HPDE6-E6E7 (cell line): ENCODE data around the gene KDM4E.
A peak's percentile ranks its signal among the peaks of the same experiment; 100 is the strongest.

Experiments used
- DNase-seq: peaks from one replicate; pipeline ENCODE4 v3.0.0; 2011; ENCODE audit warnings: missing footprints; ENCODE audit errors: extremely low spot score

The KDM4E gene

GRCh38 chr11:95050595-95051202, 25.6 kb downstream of the KDM4E start:
- no peak for DNase-seq

- DNase-seq: no peak
These were observed 29.3 kb downstream of the KDM4E start for GRCh38 chr11:95054356-95054755.

DNA sequence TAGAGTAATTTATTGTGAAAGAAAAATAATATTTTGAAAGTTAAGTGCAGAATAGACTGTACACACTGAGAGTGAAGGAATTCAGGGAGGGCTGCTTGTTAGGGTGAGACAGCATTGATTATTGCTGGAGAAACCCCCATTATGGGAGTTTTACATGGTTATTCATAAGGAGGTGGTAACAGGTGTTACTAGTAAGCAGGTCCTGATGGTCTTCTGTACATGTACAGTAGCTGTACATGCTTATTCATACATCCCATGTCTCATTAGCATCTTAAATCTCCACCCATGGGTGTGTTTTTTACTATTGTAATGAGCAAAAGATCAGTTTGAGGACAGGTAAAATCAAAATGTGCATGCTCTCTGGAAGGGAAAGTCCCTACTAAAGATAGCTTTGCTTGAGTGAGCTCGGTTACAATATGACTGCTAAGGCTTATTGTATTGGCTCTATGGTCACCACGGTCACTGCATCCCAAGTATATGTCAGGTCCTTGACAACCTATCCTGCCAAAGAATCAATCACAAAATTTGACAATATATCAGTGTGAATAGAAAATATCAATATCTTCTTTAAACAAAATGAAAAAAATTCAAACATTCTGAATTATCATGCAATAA, 30.3 kb downstream of the KDM4E start:
- no peak for DNase-seq

DNA sequence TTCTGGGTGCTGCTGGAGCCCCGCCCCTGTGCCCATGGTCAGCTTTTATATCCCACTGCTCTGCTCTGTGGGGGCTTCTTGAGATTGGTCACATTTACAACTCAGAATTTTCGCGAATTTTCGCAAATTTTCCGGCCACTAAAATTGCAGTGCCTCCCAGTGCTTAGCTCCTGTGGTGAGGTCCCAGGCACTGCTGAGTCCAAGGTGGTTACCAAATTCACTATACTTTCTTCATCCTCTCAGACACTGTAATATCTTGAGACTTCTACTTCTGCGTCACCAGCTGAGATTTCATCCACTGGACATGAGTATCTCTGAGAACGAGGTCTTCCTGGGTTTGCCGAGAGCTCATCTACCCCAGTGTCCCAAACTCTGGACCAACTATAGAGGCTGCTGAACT, 32.9 kb downstream of the KDM4E start:
- no peak for DNase-seq

GRCh38 chr11:95058621-95059020, 33.6 kb downstream of the KDM4E start:
- DNase-seq: no peak

DNA sequence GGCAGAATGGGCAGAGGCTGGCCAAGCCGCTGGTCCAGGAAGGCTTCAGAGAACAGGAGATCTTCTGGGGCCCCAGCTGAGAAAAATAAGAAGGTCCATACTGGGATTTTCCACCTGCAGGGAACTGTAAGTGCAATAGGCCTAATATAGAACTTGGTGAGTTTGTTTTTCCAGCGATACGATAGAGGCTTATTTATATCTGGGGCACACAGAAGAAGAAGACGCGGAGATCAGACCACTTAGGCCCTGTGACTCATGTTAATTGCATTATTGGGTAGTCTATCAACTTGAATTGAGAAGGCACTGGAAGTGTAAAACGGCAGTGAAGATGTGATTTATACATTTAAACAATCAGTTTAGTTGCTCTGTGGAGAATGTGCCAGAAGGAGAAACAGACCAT, 34.0 kb downstream of the KDM4E start:
- no peak for DNase-seq

- DNase-seq: no peak
These were observed 40.3 kb downstream of the KDM4E start for GRCh38 chr11:95065336-95065735.

GRCh38 chr11:95066716-95067038, 41.6 kb downstream of the KDM4E start, which contains the start of gene SRSF8:
TSS of gene SRSF8 (plus strand) at chr11:95066919. CDS start at chr11:95067227, 308 bp downstream.
- DNase-seq: no peak

DNA sequence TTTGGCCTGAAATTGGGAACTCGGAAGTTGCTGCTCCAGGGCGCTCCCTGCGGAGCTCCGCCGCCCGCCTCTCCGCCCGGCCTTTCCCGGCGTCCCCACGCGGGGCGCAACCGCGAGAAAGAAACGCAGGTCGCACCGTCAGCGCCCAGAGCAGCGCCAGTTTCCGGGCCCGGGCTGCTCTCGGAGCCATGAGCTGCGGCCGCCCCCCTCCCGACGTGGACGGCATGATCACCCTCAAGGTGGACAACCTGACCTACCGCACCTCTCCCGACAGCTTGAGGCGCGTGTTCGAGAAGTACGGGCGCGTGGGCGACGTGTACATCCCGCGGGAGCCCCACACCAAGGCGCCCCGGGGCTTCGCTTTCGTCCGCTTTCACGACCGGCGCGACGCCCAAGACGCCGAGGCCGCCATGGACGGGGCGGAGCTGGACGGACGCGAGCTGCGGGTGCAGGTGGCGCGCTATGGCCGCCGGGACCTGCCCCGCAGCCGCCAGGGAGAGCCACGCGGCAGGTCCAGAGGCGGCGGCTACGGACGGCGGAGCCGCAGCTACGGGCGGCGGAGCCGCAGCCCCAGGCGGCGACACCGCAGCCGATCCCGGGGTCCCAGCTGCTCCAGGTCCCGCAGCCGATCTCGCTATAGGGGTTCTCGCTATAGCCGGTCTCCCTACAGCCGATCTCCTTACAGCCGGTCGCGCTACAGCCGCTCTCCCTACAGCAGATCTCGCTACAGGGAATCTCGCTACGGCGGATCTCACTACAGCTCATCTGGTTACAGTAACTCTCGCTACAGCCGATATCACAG, 42.2 kb downstream of the KDM4E start:
- peak; percentile 36 for DNase-seq

DNA sequence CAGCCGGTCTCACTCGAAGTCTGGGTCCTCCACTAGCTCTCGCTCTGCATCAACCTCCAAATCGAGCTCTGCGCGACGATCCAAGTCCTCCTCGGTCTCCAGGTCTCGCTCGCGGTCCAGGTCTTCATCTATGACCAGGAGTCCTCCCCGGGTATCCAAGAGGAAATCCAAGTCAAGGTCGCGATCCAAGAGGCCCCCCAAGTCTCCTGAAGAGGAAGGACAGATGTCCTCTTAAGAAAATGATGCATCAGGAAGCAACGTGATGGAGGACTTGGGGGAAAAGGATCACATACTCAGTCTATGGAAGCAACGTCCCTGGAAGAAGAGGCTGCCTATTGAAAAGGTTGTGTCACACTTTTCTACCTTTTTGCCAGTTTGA, 42.8 kb downstream of the KDM4E start:
- no peak for DNase-seq

- DNase-seq: peak; percentile 70
These were observed 43.5 kb downstream of the KDM4E start for GRCh38 chr11:95068549-95068948.

DNA sequence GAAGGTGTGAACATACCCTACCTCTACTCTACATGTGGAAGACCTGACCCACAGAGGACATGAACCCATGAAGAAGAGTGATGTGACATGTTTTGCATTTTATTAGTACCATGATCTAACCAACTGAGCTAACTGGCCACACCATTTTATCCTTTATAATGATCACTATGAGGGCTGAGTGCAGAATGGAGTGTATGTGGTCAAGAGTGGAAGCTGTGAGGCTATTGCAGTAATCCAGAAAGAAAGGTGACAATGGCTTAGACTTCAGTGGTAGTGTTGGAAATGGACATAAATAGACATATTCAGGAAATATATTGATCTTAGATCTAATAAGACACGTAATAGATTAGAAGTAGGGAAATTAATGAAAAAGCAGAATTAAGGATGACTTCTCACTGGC, 45.4 kb downstream of the KDM4E start:
- DNase-seq: no peak

DNA sequence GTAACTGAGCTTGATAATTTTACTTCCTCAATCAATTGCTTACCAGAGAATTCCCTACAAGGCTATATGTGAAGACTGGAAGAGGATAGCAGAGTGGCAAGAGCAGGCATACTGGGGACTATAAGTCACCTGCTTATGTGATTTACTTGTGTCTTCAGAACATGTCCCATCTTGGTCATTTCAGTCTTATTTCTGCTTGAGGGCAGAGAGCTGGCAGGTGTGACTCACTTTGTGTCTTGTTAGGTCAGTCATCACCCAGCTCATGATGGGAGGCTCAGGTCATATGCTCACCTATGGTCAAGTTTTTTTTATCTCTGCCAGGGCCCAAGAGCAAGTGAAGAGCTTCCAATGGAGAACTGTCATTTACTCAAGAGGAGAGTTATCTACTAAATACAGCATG, 47.9 kb downstream of the KDM4E start:
- no peak for DNase-seq

- no peak for DNase-seq
These were observed 49.9 kb downstream of the KDM4E start for GRCh38 chr11:95074792-95075563.

DNA sequence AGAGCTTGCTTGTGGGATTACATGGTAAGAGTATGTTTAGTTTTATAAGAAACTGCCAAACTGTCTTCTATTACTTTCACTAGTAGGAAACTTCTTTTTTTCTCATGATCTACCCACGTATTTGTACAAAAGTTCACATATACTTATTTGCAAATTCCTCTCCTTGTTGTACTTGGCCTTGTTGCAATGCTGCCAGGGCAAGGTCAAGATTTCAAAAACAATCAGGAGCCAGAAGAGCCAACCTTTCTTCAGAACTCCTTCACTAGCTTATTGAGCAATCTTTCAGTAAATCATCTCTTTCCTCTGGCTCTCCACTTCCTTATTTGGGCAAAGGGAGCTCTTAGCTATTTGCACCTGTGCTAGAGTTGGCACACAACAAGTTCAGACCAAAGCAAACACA, 51.4 kb downstream of the KDM4E start:
- no peak for DNase-seq

DNA sequence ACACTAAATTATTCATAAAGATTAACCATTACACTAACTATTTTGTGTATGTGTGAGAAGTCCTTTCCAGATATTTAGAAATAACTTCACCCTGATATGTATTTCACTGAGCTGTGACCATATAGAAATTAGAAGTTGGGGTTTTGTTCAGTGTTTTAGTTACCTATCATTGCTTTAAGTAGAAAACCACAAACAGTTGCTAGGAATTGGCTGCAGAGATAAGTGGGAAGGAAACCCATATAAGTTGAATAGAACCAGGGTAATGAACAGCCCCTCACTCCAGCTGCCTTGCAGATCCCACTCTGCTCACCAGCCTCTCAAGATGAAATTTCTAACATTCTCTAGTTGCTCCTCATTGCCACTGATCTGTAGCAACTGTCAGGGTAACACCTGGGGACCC, 51.9 kb downstream of the KDM4E start:
- no peak for DNase-seq
